K562 (cell line): ENCODE measurements around the gene FMNL3. TPM values are rescaled to one million over a fixed set of nuclear protein-coding genes. Genes with fewer than 3 reads are reported as not detected.
A peak's percentile ranks its signal among the peaks of the same experiment; 100 is the strongest.

Experiments
- ATAC-seq: fragments of 200-7000 bp; cut with Tn5 transposase; 3 replicates; pipeline ENCODE4 v1.9.1; 2020; ENCODE audit warnings: moderate library complexity
- BruUV-seq: library from RNA; stranded (reverse); fragments of 400-500 nt; replicated peaks from 2 replicates; lab custom pipeline; 2021; lab: Mats Ljungman, UMichigan
- CTCF ChIA-PET: fragments of 300-600 bp; formaldehyde crosslinking; extraction: SDS; loops from one replicate; lab custom pipeline; 2021; ENCODE audit warnings: low intra/inter-chr PET ratio; lab: Yijun Ruan, JAX
- POLR2A ChIA-PET: fragments of 300-600, 350-650 bp; sonication (Branson Sonifier 250); formaldehyde crosslinking; extraction: SDS; loops from one replicate; lab custom pipeline; 2021; ENCODE audit warnings: antibody characterized with exemption, inconsistent platforms; lab: Yijun Ruan, JAX
- DNase-seq, 4 experiments: peaks; one replicate each; pipeline versions ENCODE4 v3.0.0 to v3.0.0-alpha.2; 2011 to 2018; ENCODE audit warnings: low spot score in 3 of 4, mixed read lengths in 3 of 4; ENCODE audit errors: extremely low read depth in 1 of 4
- FAIRE-seq: peaks from 2 replicates; lab custom pipeline; 2011; peaks lifted over from hg19 to GRCh38; lab: Jason Lieb, UNC
- H2AFZ ChIP-seq: 2 replicates; pipeline ENCODE4 v1.6.0; 2011; ENCODE audit warnings: low read depth, low read length, control low read depth, inconsistent platforms
- H3K27ac ChIP-seq: fragments of 200-600 bp; 3 replicates; pipeline ENCODE4 v1.8.0; 2011; ENCODE audit warnings: low read depth, mild to moderate bottlenecking, control low read depth, inconsistent platforms, low read length, moderate library complexity, mixed read lengths; ENCODE audit errors: extremely low read depth
- H3K27me3 ChIP-seq, 2 experiments: fragments of 300-600 bp in 1 of 2; 2 replicates in 1 of 2; 3 replicates in 1 of 2; pipeline versions ENCODE4 v1.6.0 to v1.8.0; 2011; ENCODE audit warnings: inconsistent platforms in 2 of 2, low read length in 2 of 2, mild to moderate bottlenecking in 1 of 2, mixed read lengths in 1 of 2, moderate library complexity in 1 of 2; ENCODE audit not compliant: control insufficient read depth in 2 of 2, insufficient read depth in 2 of 2
- H3K36me3 ChIP-seq: fragments of 300-600 bp; 3 replicates; pipeline ENCODE4 v1.8.0; 2011; ENCODE audit warnings: mild to moderate bottlenecking, low read length, inconsistent platforms; ENCODE audit not compliant: control insufficient read depth, insufficient read depth
- H3K4me1 ChIP-seq, 2 experiments: fragments of 200-600 bp in 1 of 2; replicated peaks in 1 of 2; 2 replicates in 1 of 2; 3 replicates in 1 of 2; pipeline versions ENCODE4 v1.5.1 to v1.8.0; 2011; ENCODE audit warnings: inconsistent platforms in 2 of 2, low read length in 2 of 2, mild to moderate bottlenecking in 1 of 2, mixed read lengths in 1 of 2, moderate library complexity in 1 of 2; ENCODE audit not compliant: control insufficient read depth in 2 of 2, insufficient read depth in 2 of 2
- H3K4me2 ChIP-seq: 2 replicates; pipeline ENCODE4 v1.6.1; 2011; ENCODE audit warnings: low read length, control low read depth, inconsistent platforms, mixed read lengths; ENCODE audit not compliant: insufficient read depth
- H3K4me3 ChIP-seq: fragments of 200-600 bp; sonication (generic), shearing (Covaris generic); 2 replicates; pipeline ENCODE4 v1.5.1; 2016; ENCODE audit warnings: control low read depth, inconsistent platforms
- H3K79me2 ChIP-seq: fragments of 200-600 bp; 3 replicates; pipeline ENCODE4 v1.8.0; 2011; ENCODE audit warnings: low read length, inconsistent platforms; ENCODE audit not compliant: control insufficient read depth, insufficient read depth
- H3K9ac ChIP-seq, 2 experiments: 2 replicates each; pipeline versions ENCODE4 v1.6.0 to v1.6.1; 2011; ENCODE audit warnings: low read depth in 2 of 2, low read length in 2 of 2, control low read depth in 1 of 2, inconsistent platforms in 1 of 2, mild to moderate bottlenecking in 1 of 2, mixed read lengths in 1 of 2; ENCODE audit not compliant: insufficient read depth in 1 of 2
- H3K9me1 ChIP-seq: one replicate; pipeline ENCODE4 v1.6.0; 2011; ENCODE audit warnings: inconsistent platforms, mild to moderate bottlenecking, low read length, moderate library complexity; ENCODE audit not compliant: control insufficient read depth, insufficient read depth
- H3K9me3 ChIP-seq: replicated peaks from 2 replicates; pipeline ENCODE4 v1.5.1; 2011; ENCODE audit warnings: low read depth, low read length, inconsistent platforms; ENCODE audit not compliant: control insufficient read depth, insufficient read depth
- H4K20me1 ChIP-seq: replicated peaks from 2 replicates; pipeline ENCODE4 v1.6.1; 2011; ENCODE audit warnings: low read length, inconsistent platforms, mixed read lengths; ENCODE audit not compliant: control insufficient read depth, insufficient read depth
- CBX2 ChIP-seq: fragments of 200-600 bp; sonication (generic); IDR thresholded peaks from one replicate; pipeline ENCODE4 v1.6.1; 2012; ENCODE audit warnings: mild to moderate bottlenecking, low read length, inconsistent platforms; ENCODE audit not compliant: insufficient read depth, poor library complexity, severe bottlenecking
- CEBPB ChIP-seq: fragments of 450-650 bp; IDR thresholded peaks from 2 replicates; pipeline ENCODE4 v1.6.1; 2016; ENCODE audit warnings: missing genetic modification characterization, missing compliant biosample characterization
- CEBPG ChIP-seq, 3 experiments: fragments of 200-800 bp in 1 of 3; sonication (Bioruptor generic) in 1 of 3; sonication (generic) in 1 of 3; formaldehyde crosslinking in 1 of 3; IDR thresholded peaks in 2 of 3; conservative IDR thresholded peaks in 1 of 3; 2 replicates each; pipeline versions ENCODE4 v1.6.1 to v1.8.0; 2016 to 2022; ENCODE audit warnings: missing compliant biosample characterization in 2 of 3, missing genetic modification characterization in 2 of 3, mild to moderate bottlenecking in 1 of 3, missing genetic modification reagents in 1 of 3
- EP400 ChIP-seq: fragments of 450-650 bp; IDR thresholded peaks from 2 replicates; pipeline ENCODE4 v1.6.1; 2017; ENCODE audit warnings: antibody characterized with exemption, mild to moderate bottlenecking, moderate library complexity
- HDAC8 ChIP-seq: fragments of 450-650 bp; IDR thresholded peaks from 2 replicates; pipeline ENCODE4 v1.6.1; 2016; ENCODE audit warnings: mild to moderate bottlenecking, missing genetic modification characterization, moderate library complexity, missing compliant biosample characterization
- JUN ChIP-seq, 2 experiments: sonication (generic) in 1 of 2; formaldehyde crosslinking in 1 of 2; IDR thresholded peaks; 2 replicates each; pipeline versions ENCODE4 v1.6.1 to v1.8.0; 2012 to 2022; ENCODE audit warnings: borderline replicate concordance in 2 of 2, mild to moderate bottlenecking in 2 of 2, improper control_type of control experiment in 1 of 2, low read depth in 1 of 2, low read length in 1 of 2, missing genetic modification reagents in 1 of 2
- NR2C1 ChIP-seq, 2 experiments: fragments of 450-650 bp; IDR thresholded peaks; 2 replicates each; pipeline ENCODE4 v1.6.1; 2017; ENCODE audit warnings: mild to moderate bottlenecking in 2 of 2, antibody characterized with exemption in 1 of 2, inconsistent platforms in 1 of 2, missing compliant biosample characterization in 1 of 2, missing genetic modification characterization in 1 of 2
- POLR2G ChIP-seq: fragments of 200-400 bp; formaldehyde crosslinking; IDR thresholded peaks from 2 replicates; pipeline ENCODE4 v1.6.1; 2017; ENCODE audit warnings: low read depth, mild to moderate bottlenecking, antibody characterized with exemption, low read length, moderate library complexity
- SIX5 ChIP-seq, 2 experiments: IDR thresholded peaks; 2 replicates each; pipeline ENCODE4 v1.6.1; 2011; ENCODE audit warnings: low read length in 2 of 2, borderline replicate concordance in 1 of 2, low read depth in 1 of 2, mild to moderate bottlenecking in 1 of 2, moderate library complexity in 1 of 2; ENCODE audit not compliant: insufficient read depth in 1 of 2
- WGBS: fragments of 100-300 bp; shearing (Covaris generic); methylation state at CpG from one replicate; pipeline ENCODE4 v1.1.6; 2016; ENCODE audit warnings: low coverage, mixed read lengths; ENCODE audit not compliant: insufficient coverage; ENCODE audit errors: missing lambda C conversion rate; 5-methylcytosine and 5-hydroxymethylcytosine counted together
- in situ Hi-C: fragments of 300-500 bp; cut with MboI; formaldehyde crosslinking; loops from 4 replicates; pipeline ENCODE4 v1.15.0; 2018; ENCODE audit warnings: inconsistent platforms, mixed read lengths
- intact Hi-C: fragments of 100-400 bp; cut with micrococcal nuclease; formaldehyde crosslinking; loops from 2 replicates; pipeline ENCODE4 v1.14.2; 2022
- polyA plus RNA-seq, 8 experiments: library from polyadenylated mRNA; depleted of rRNA in 4 of 8; stranded (reverse) in 5 of 8; unstranded in 3 of 8; fragments of >200 nt; fragmentation: Nextera tagmentation in 2 of 8; fragmentation: Illumina TruSeq in 1 of 8; extraction: Ambion mirVana in 2 of 8; extraction: Trizol in 1 of 8; gene quantifications; 2 replicates each; pipeline versions ENCODE4 v1.2.1 to v1.2.3, GENCODE V29; 2011 to 2014; ENCODE audit warnings: inconsistent platforms in 1 of 8, missing spikeins in 1 of 8
- total RNA-seq, 7 experiments: library from RNA; depleted of rRNA in 6 of 7; stranded (reverse); fragments of >200 nt in 6 of 7; fragmentation: Illumina TruSeq in 2 of 7; extraction: Trizol in 2 of 7; gene quantifications; 2 replicates each; pipeline versions ENCODE4 v1.2.1 to v1.2.3, GENCODE V29; 2011 to 2021; ENCODE audit warnings: low replicate concordance in 1 of 7
- TF ChIP-seq, protein P1 (sequence below): fragments of 450-650 bp; IDR thresholded peaks from 2 replicates; pipeline ENCODE4 v1.6.1; 2017; ENCODE audit warnings: antibody characterized with exemption, mild to moderate bottlenecking
- TF ChIP-seq, protein P2 (sequence below): fragments of 450-650 bp; formaldehyde crosslinking; IDR thresholded peaks from 2 replicates; pipeline ENCODE4 v1.4.0; 2020; ENCODE audit warnings: mild to moderate bottlenecking
- TF ChIP-seq, protein P3 (sequence below): fragments of 250-450 bp; sonication (Bioruptor Pico); IDR thresholded peaks from 2 replicates; pipeline ENCODE4 v1.4.0; 2020; ENCODE audit warnings: mild to moderate bottlenecking, moderate library complexity

FMNL3 gene
- total and polyA plus RNA-seq, 9 of the 15 experiments (the other 6 are each of a cell fraction or from before 2014, with no cell fraction given), result 0.49 to 14.4 (median 6.8) TPM

DNA sequence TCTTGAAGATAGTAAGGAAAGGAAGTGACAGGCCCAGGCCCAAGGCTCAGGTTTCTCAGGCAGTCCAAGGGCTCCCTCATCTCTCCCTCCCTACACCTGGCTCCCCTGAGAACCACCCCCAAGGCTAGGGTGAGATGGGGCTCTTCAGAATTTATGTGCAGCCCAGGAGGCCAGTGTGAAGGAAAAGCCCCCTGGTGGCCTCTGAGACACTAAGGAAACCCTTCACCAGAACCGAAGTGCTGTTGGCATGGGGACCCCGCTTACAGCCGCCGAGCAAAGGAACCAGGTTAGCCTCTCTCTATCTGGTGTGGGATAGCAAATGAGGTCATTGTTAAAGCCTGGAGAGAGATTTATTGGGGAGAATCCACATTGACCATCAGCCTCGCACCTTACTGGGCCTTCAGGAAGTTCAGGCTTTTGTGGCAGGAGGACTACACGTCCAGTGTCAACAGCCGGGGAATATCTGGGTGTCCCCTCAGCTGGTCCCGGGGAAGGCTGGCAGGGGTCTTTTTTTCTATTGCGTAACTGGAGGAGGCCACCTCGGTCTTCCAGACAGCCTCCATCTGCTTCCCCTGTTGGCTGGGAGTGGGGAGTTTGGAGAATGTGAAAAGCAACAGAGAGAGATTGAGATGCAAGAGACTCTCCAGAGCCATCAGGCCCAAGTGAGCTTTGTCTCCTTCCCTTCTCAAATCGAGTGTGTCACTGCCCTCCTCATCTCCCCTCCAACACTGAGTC is 119.9 kb downstream of the FMNL3 start:
- POLR2A ChIA-PET, result interaction anchor here (0.5 to 0.8 kb wide), 2 partner anchors 13 to 43 kb away, joined by 3 read pairs; no protein-coding TSS in a partner anchor
- Histone ChIP-seq H3K27ac (no peak overlapping the region), H3K79me2 (no peaks in the 10 kb centered on the region), H2AFZ (no peak overlapping the region), H3K36me3 (peaks cover 36% of the 10 kb centered on the region; the same call in 2 of the 3 replicates), H3K4me1 (peaks cover 0 to 8% of the 10 kb centered on the region in 2 experiments; a peak in 1 of 5 replicates), H3K4me3 (no peak overlapping the region), H3K4me2 (no peak overlapping the region), H3K27me3 (no peaks in the 10 kb centered on the region), H3K9me3 (no peaks in the 10 kb centered on the region), H4K20me1 (no peaks in the 10 kb centered on the region), H3K9ac (no peak overlapping the region), H3K9me1 (peaks cover 2% of the 10 kb centered on the region)
- no TSS peak for BruUV-seq
- DNase-seq (peak in 1 of 4 experiments; percentile 22), ATAC-seq (peak; percentile 49), FAIRE-seq (no peak)
- in situ Hi-C loops (no loop called here), intact Hi-C loops (no loop called here)
- CTCF ChIA-PET, result no interaction called here
- WGBS, result 78% methylated on average over 11 of the region's 11 CpGs
- TF ChIP-seq NR2C1 (IDR thresholded peaks at IDR 0.05) (no peak), NR2C1 (tag; IDR thresholded peaks at IDR 0.05) (no peak), JUN (IDR thresholded peaks at IDR 0.05; ENCODE audit: borderline replicate concordance, low read depth, low read length) (no peak), JUN (CRISPR knock-in tag; IDR thresholded peaks at IDR 0.05; ENCODE audit: borderline replicate concordance) (no peak), SIX5 (IDR thresholded peaks at IDR 0.05; ENCODE audit: borderline replicate concordance in 1 of 2, insufficient read depth in 1 of 2, low read depth in 1 of 2, low read length in 2 of 2) (no peak), CEBPG (CRISPR knock-in tag; IDR thresholded peaks at IDR 0.05) (no peak), CEBPG (tag; conservative IDR thresholded peaks at IDR 0.05 in 1 of 2, IDR thresholded peaks at IDR 0.05 in 1 of 2) (peak in 1 of 2 experiments; percentile 16; a peak in 1 of 4 replicates), CEBPB (tag) (0 out of 2 replicates have a peak, but pooled peaks have one; percentile 35), CBX2 (no peak), HDAC8 (tag) (no peak), POLR2G (no peak), EP400 (no peak)
- TF ChIP-seq, protein P1, sequence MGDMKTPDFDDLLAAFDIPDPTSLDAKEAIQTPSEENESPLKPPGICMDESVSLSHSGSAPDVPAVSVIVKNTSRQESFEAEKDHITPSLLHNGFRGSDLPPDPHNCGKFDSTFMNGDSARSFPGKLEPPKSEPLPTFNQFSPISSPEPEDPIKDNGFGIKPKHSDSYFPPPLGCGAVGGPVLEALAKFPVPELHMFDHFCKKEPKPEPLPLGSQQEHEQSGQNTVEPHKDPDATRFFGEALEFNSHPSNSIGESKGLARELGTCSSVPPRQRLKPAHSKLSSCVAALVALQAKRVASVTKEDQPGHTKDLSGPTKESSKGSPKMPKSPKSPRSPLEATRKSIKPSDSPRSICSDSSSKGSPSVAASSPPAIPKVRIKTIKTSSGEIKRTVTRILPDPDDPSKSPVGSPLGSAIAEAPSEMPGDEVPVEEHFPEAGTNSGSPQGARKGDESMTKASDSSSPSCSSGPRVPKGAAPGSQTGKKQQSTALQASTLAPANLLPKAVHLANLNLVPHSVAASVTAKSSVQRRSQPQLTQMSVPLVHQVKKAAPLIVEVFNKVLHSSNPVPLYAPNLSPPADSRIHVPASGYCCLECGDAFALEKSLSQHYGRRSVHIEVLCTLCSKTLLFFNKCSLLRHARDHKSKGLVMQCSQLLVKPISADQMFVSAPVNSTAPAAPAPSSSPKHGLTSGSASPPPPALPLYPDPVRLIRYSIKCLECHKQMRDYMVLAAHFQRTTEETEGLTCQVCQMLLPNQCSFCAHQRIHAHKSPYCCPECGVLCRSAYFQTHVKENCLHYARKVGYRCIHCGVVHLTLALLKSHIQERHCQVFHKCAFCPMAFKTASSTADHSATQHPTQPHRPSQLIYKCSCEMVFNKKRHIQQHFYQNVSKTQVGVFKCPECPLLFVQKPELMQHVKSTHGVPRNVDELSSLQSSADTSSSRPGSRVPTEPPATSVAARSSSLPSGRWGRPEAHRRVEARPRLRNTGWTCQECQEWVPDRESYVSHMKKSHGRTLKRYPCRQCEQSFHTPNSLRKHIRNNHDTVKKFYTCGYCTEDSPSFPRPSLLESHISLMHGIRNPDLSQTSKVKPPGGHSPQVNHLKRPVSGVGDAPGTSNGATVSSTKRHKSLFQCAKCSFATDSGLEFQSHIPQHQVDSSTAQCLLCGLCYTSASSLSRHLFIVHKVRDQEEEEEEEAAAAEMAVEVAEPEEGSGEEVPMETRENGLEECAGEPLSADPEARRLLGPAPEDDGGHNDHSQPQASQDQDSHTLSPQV, result no peak
- TF ChIP-seq, protein P2, sequence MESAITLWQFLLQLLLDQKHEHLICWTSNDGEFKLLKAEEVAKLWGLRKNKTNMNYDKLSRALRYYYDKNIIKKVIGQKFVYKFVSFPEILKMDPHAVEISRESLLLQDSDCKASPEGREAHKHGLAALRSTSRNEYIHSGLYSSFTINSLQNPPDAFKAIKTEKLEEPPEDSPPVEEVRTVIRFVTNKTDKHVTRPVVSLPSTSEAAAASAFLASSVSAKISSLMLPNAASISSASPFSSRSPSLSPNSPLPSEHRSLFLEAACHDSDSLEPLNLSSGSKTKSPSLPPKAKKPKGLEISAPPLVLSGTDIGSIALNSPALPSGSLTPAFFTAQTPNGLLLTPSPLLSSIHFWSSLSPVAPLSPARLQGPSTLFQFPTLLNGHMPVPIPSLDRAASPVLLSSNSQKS (CRISPR knock-in tag), result no peak
- TF ChIP-seq, protein P3, sequence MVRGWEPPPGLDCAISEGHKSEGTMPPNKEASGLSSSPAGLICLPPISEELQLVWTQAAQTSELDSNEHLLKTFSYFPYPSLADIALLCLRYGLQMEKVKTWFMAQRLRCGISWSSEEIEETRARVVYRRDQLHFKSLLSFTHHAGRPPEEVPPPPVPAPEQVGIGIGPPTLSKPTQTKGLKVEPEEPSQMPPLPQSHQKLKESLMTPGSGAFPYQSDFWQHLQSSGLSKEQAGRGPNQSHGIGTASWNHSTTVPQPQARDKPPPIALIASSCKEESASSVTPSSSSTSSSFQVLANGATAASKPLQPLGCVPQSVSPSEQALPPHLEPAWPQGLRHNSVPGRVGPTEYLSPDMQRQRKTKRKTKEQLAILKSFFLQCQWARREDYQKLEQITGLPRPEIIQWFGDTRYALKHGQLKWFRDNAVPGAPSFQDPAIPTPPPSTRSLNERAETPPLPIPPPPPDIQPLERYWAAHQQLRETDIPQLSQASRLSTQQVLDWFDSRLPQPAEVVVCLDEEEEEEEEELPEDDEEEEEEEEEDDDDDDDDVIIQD, result no peak
